NCI-H2227 treated with DMSO at 0.1 percent for 48 hours (cell line): ENCODE data around the gene MGAT1.
A peak's percentile ranks its signal among the peaks of the same experiment; 100 is the strongest.

Source experiments
- DNase-seq: peaks from one replicate; lab custom pipeline; 2025; lab: John Stamatoyannopoulos, UW

The MGAT1 gene

DNA sequence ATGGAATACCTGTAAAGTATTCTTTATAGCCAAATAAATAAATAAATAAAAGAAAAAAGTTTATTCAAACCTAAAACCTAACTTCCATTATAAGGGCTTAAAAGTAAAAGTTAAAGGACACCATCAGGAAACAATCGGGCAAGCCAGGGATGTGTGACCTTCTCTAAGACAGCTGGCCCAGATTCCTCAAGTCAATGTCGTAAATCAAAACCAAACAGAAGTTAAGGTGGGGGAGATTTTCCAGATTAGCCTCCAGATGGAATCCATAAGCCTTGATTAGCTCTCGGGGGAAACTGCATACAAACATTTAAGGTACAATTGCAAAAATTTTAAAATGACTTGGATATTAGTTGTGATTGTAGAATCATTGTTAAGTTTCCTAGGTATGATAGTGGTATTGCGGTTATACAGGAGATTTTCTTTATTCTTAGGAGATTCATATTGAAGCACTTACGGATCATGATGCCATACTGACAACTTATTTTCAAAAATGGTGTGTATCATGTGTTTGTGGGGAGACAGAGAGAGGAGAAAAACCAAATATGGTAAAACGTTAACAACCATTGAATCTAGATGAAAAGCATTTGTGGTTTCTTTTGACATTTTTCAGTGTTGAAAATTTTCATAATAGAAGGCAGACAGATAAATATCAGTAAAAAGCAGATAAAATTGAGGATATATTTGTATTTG lies 21.5 kb upstream of the MGAT1 start:
- DNase-seq = no peak

DNA sequence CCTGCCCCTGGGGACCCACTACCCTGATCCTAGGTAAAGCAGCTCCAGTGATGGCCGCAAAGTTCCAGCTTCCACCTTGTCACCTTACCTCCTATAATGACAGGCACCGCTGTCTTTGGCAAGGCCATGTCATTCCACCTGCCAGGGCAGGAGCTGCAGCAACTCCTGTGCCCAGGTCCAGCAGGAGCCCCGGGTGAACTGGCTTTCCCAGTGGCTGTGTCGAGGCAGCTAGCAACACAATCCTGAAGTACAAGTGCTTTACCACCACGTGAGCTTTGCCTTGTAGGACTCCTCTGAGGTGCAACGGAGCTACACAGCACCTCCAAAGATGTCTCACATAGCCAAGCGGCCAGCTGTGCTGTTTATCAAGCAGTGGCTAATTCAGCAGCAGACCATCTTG lies 20.7 kb upstream of the MGAT1 start:
- no peak for DNase-seq

DNA sequence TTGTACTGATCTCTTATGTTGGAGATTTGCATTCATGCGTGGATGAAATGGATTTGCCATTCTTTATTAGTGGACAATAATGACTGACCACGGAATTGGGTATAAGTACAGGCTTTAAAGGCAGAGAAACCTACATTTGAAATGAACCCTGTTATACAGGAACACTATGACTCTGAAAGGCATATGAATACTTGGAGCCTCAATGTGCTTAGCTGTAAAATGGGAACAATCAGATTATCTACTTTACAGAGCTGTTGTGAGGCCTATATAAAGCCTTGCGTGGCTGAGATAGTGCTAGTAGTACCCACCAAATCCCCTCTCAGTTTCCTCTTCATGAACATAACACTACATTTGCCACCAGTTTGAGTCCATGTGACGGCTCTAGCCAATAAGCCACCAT lies 18.9 kb upstream of the MGAT1 start:
- DNase-seq = no peak

DNA sequence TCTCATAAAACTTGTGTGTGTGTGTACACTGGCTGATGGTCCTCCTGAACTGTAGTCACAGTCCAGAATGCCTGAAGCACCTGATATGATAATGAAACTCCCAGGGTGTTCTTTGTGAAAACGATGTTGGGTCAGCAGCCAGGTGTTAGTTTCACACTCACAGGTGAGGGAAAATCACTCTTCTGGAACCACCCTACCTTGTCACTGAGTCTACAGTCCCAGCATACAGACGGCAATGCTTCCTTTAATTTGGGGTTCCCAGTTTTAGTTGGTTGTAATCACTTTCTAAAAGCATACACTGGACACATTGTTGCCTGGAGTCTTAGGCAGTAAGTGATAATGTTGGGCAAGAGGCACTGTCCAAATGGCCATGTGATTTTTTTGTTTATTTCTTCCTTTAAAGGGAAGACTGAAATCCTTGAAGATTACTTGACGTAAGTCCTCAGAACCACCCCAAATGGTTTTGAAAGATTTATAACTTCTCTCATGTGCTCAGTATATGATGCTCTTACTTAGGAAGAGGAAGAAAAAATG lies 18.2 kb upstream of the MGAT1 start:
- no peak for DNase-seq

- no peak for DNase-seq
These were observed 16.2 kb upstream of the MGAT1 start for GRCh38 chr5:180818677-180819341.

- no peak for DNase-seq
These were observed 15.5 kb upstream of the MGAT1 start for GRCh38 chr5:180817893-180818674.

DNA sequence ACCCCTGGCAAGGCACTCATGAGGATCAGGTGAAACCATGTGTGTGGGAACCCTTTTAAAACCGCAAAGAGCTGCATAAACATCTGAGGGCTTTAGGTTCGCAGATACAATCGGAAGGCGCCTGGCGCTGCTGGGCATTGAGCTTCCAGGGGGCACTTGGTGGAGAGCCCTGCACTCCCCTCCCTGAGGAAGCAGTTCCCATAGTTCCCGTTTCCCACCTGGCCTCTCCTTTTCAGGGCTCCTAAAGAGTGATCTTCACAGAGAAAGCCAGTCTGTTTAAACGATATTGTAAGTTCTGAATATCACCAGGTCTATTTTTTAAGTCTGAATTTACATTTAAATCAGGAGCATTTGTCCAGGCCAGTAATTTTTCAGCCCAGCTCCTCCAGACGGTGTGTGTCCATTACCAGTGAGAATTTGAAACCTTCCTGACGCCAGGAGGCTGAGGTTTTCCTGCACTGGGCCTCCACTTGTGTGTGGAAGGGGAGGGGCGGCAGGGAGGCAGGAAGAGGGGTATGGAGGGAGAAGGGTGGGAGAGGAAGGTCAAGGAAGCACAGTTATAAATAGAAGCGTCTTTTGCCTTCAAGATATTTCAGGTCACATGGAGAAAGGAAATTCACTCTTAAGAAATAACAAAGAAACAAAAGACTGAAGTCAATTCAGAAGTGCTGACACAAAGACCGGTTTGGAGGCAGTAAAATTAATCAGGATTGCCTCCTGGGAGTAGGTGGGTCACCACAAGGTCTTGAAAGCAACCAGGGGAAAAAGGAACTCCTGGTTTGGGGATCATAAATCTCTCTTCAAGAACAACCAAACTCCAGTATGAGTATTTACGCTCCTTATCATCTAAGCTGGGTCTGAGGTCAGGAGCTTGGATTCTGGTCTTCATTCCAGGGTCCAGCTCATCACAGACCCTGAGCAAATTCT lies 14.3 kb upstream of the MGAT1 start:
- peak; percentile 35 for DNase-seq

DNA sequence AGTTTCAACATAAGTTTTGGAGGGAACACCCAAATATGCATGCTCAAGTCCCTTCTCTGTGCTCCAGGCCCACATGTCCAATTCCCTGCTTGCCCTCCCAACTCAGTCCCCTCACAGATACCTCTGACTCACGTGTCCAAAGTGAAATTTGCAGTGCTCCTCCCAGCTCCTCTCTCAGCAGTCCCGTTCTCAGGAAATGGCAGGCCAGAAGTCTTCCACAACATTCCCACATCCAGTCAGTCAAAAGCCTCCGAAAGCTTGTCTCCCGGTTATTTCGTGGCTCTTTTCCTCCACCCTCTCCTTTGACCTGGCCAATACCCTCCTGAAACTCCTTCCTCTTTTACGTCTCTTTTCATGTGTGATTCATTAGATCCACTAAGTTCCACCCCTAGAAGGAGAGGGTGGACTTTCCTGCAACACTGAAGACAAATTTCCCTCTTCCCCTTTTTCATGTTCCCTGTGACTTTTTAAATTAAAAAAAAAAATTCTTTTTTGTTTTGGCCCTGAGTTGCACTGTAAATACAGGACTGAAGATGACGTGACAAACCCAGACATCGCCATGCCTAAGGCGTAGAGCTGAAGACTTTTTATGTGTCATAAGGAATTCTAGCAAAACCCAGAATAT lies 12.8 kb upstream of the MGAT1 start:
- no peak for DNase-seq

DNA sequence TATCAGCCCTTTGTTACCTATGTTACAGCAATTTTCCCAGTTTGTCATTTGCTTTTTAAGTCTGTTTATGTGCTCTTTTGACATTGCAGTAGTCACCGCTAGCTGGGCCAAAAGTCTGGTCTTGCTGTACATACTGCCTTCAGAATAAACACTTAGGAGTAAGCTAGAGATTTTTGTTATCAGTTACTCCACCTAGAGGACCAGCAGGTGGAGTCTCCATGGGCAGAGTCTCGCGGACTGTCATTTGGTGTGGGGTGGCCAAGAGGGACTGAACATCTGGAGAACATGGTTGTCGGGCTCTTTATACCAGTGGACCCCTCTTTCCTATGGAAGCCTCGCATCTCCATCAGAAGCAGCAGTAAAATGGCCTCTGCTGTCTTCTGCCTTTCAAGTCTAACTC lies 10.8 kb upstream of the MGAT1 start:
- no peak for DNase-seq

DNA sequence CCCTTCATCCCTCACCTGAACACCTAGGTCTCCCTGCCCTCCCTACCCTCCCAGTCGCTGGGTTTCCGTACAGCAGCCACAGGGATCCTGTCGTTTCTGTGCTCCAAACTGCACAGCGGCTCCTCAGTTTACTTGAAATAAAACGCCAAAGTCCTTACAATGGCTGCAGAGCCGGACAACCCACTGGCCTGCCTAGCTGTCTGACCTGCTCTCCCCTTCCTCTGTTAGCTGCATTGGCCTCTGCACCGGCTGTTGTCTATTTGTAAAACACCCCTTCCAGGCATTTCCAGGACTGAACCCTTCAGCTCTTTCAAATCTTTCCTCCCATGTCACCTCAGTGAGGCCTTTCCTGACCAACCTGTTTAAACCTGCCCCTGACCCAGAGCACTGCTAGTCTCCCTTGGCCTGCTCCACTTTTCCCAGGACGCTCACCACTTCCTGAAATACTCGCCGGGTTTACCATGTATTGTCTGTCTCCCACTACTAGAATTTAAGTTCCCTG lies 9.1 kb upstream of the MGAT1 start:
- DNase-seq = no peak

DNA sequence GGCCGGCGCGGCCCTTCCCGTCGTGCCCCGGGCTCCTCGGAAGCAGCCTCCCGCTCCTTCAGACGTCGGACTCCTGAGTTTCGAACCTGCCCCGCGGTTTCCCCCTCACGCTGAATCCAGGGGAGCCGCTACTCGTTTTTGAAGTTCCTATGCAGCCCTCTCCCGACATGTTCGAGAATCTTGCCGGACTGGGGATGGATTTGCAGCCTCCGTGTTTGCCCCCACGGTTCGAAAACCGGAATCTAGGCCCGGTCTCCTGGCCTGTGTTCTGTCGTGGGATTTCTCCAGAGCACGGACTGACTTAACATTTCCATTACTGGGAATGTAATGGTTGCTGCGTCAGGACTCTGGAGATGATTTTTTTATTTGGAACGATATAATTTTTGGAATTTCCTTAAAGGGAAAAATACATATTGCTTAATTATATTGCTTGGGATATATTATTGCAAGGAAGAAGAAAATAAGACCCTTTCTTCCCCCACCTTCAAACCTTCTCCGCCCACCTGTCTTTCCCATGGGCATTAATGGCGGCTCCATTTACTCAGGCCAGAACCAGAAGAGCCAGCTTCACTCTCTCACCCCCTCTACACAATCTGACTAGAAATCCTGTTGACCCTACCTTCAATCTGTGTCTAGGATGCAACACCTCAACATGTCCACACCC lies 8.5 kb upstream of the MGAT1 start:
- peak; percentile 30 for DNase-seq

- peak; percentile 88 for DNase-seq
These were observed 7.8 kb upstream of the MGAT1 start for GRCh38 chr5:180810210-180810958.

DNA sequence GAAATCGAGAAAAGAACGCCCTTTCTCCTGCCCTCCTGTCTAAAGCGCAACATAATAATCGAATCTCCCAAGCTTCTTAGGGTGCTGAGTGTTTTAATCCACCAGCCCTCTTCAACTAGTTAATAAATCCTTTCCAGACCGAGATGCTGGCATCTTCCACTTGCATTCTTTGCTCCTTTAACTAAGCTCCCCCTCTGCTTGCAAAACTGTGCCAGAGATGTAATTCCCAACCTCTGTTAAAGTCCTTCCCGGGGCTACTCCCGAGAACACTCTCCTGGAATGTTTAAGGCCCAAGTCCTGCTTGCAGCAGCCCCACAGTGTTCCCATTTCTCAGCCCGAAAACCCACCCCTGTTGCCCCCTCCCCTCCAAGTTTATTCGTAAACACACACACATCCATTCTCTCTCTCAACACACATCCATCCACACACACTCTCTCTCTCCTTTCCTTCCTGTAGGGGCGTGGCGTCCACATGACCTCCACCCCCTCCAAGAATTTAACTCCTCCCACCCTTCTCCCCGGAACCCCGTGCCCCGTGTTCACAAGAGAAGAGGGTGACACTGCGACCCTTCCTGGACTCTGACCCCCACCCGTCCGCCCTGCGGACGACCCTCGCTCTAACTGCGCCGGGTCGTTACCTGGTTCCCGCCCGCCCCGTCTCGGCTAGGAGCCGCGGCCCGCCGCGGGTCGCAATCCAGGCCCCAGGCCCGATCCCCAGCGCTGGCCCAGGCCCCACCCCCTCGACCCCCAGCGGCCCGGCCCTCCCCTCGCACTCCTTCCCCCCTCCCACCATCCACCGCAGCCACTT lies 7.0 kb upstream of the MGAT1 start:
- DNase-seq = peak; percentile 67

- DNase-seq = no peak
These were observed 5.9 kb upstream of the MGAT1 start for GRCh38 chr5:180808461-180809000.

- DNase-seq = no peak
These were observed 5.2 kb upstream of the MGAT1 start for GRCh38 chr5:180807654-180808414.

- DNase-seq = no peak
These were observed 4.4 kb upstream of the MGAT1 start for GRCh38 chr5:180807046-180807445.

DNA sequence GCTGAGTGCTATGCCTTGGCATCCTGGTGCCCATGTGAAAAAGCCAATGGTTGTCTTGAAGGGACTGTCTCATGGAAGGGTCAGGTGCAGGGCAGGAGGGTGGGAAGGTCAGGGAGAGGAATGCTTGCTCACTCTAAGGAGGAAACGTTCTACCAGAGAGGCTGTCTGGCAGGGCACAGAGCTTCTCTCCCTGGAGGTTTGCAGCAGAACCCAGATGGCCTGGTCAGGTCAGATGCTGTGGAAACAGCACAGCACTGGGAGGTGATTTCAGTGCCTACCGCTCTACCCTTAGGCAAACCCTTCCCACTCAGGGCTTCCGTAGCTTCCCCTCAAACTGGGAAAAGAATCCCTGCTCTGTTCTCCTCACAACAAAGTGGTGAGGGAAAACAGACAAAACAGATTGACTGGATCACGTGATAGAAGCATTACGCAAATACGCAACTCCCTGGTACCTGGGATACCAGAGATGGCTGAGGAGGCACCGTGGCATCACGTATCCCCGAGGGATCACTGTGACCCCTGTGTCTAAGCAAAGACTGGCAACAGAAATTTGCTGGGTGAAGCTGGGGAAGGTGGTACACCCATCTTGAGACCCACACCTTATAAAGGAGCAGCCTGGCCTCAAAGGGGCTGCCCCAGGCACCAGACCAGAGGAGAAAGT lies 3.9 kb upstream of the MGAT1 start:
- DNase-seq = no peak
